Lower leg skin (tissue), 4 donors: ENCODE results near the gene CFAP221. TPM values are rescaled to one million over a fixed set of nuclear protein-coding genes. Genes with fewer than 3 reads are reported as not detected.

ENCODE experiments used
- DNase-seq, 2 donors: peaks; one replicate each; pipeline ENCODE4 v3.0.0-alpha.2; 2019; ENCODE audit warnings: low spot score in 2 of 2
- H3K4me3 ChIP-seq: fragments of 200-600 bp; sonication (generic); 2 replicates; pipeline ENCODE4 v1.5.1; 2017; ENCODE audit warnings: mild to moderate bottlenecking, low read depth; ENCODE audit not compliant: poor library complexity, severe bottlenecking
- CTCF ChIP-seq, 3 donors: fragments of 450-650 bp; IDR thresholded peaks; one replicate each; pipeline ENCODE4 v1.5.1; 2016; ENCODE audit warnings: antibody characterized with exemption in 3 of 3, mild to moderate bottlenecking in 3 of 3, moderate library complexity in 2 of 3
- POLR2A ChIP-seq, 2 donors: fragments of 450-650 bp; IDR thresholded peaks; one replicate each; pipeline ENCODE4 v1.6.1; 2016 to 2017; ENCODE audit warnings: antibody characterized with exemption in 2 of 2, mild to moderate bottlenecking in 1 of 2, moderate library complexity in 1 of 2
- WGBS, 2 donors: methylation state at CpG; one replicate each; pipeline ENCODE4 v1.1.5; 2018; 5-methylcytosine and 5-hydroxymethylcytosine counted together
- intact Hi-C: fragments of 100-400 bp; cut with DNase I; formaldehyde crosslinking; loops from one replicate; pipeline ENCODE4 v1.15.0; 2023; ENCODE audit warnings: low total_unique reads
- total RNA-seq, 4 donors: library from RNA; depleted of rRNA; stranded (reverse); fragments of >200 nt; gene quantifications; one replicate each; pipeline ENCODE4 v1.1.0, GENCODE V29; 2016

Gene CFAP221
- total RNA-seq, 4 donors from 2014 or later = not detected

DNA sequence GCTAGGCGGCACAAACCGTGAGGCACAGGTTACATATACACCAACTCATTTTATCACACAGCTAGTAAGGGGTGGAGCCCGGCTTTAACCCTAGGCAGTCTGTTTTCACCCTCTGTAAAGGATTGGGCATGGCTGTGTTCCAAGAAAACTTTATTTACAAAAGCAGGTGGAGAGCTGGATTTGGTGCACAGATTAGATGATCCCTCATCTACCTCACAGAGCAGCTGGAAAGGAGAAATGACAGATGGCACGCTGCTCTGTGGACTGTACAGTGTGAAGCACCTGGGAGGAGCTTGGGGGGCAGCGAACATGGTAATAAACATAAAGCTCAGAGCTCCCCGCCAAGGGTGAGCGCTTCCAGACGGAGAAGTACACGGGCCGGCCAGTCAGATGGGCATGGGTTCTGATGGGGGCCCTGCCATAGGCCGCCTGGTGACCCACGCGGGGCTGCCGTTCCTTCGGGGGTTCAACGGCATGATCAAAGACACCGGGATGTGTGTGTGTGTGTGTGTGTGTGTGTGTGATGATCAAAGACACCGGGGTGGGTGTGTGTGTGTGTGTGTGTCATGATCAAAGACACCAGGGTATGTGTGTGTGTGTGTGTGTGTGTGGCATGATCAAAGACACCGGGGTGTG is 133.9 kb downstream of the CFAP221 start:
- no peak for TF ChIP-seq POLR2A (IDR thresholded peaks at IDR 0.05)
- no peak for TF ChIP-seq CTCF (IDR thresholded peaks at IDR 0.05)
- peak in 1 of 2 donors; percentile 74 for DNase-seq
- WGBS, 2 donors = 70 to 72% methylated on average over 18 to 19 of the region's 19 CpGs
- H3K4me3 ChIP-seq = no peak overlapping the region
- intact Hi-C loops = no loop called here

DNA sequence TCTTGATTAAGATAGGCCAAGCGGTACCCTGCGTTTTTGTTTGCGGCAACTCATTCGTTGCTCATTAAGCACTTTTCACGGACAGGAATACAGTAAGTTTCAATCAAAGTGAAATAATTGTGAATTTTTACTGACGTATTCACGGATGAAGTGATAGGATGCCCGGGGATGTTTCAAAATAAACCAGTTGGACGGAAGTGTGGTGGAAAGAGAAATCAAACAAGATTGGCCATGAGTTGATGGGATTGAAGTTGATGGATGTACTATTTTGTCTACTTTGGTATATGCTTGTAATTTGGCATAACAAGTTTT is 135.2 kb downstream of the CFAP221 start:
- no peak for DNase-seq
- intact Hi-C loops = no loop called here
- peak overlapping the region; percentile 67 for H3K4me3 ChIP-seq
- TF ChIP-seq CTCF (IDR thresholded peaks at IDR 0.05) (no peak), POLR2A (IDR thresholded peaks at IDR 0.05) (no peak)
- 0 to 3% methylated on average over 9 of the region's 9 CpGs for WGBS, 2 donors

GRCh38 chr2:119679846-119680245 is 135.6 kb downstream of the CFAP221 start:
- TF ChIP-seq POLR2A (IDR thresholded peaks at IDR 0.05) (no peak), CTCF (IDR thresholded peaks at IDR 0.05) (no peak)
- DNase-seq = peak in 1 of 2 donors; percentile 21
- no peak overlapping the region for H3K4me3 ChIP-seq
- WGBS, 2 donors = 65 to 70% methylated on average over 2 of the region's 2 CpGs
- intact Hi-C loops = no loop called here

- TF ChIP-seq POLR2A (IDR thresholded peaks at IDR 0.05) (no peak), CTCF (IDR thresholded peaks at IDR 0.05) (no peak)
- intact Hi-C loops = no loop called here
- 94 to 96% methylated on average over 13 of the region's 13 CpGs for WGBS, 2 donors
Measured at GRCh38 chr2:119680457-119681202, 136.4 kb downstream of the CFAP221 start.

DNA sequence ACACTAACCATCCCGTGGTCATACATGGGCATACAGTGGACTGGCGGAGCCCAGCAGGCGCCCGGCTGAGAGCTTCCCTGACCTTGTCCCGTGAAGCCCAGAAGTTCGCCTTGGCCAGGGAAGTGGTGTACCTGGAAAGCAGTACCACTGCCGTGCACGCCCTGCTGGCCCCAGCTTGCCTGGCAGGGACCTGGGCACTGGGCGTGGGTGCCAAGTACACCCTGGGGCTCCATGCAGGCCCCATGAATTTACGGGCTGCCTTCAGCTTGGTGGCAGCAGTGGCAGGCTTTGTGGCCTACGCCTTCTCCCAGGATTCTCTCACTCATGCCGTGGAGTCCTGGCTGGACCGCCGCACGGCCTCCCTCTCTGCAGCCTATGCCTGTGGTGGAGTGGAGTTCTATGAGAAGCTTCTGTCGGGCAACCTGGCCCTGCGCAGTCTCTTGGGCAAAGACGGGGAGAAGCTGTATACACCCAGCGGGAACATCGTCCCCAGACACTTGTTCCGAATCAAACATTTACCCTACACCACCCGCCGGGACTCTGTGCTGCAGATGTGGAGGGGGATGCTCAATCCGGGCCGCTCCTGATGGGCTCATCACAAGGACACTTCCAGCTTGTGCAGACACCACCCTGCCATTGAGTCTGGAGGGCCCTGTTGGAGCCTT is 137.1 kb downstream of the CFAP221 start:
- WGBS, 2 donors = 89 to 91% methylated on average over 20 to 23 of the region's 25 CpGs
- intact Hi-C loops = no loop called here

More at GRCh38 chr2:119680457-119681202, 136.4 kb downstream of the CFAP221 start:
- H3K4me3 ChIP-seq = no peak overlapping the region
- DNase-seq = peak in 1 of 2 donors; percentile 70

More for the DNA sequence above, 137.1 kb downstream of the CFAP221 start:
- H3K4me3 ChIP-seq = no peak overlapping the region
- TF ChIP-seq POLR2A (IDR thresholded peaks at IDR 0.05) (no peak), CTCF (IDR thresholded peaks at IDR 0.05) (no peak)
- DNase-seq = peak in 1 of 2 donors; percentile 64
